Ishikawa (cell line): Measurements from ENCODE around the gene SNTG2.

ENCODE experiments used
- CEBPB ChIP-seq: IDR thresholded peaks from 2 replicates; pipeline ENCODE4 v1.6.1; 2012
- CREB1 ChIP-seq: IDR thresholded peaks from 2 replicates; pipeline ENCODE4 v1.6.1; 2012; ENCODE audit warnings: low read depth
- FOXM1 ChIP-seq: IDR thresholded peaks from 2 replicates; pipeline ENCODE4 v1.6.1; 2012; ENCODE audit warnings: low read depth, borderline replicate concordance
- MAX ChIP-seq: IDR thresholded peaks from 2 replicates; pipeline ENCODE4 v1.6.1; 2012
- RAD21 ChIP-seq: IDR thresholded peaks from 2 replicates; pipeline ENCODE4 v1.6.1; 2012; ENCODE audit warnings: low read depth
- TEAD4 ChIP-seq: IDR thresholded peaks from 2 replicates; pipeline ENCODE4 v1.6.1; 2012
- YY1 ChIP-seq: IDR thresholded peaks from 2 replicates; pipeline ENCODE4 v1.6.1; 2012; ENCODE audit warnings: low read depth
- TF ChIP-seq, protein P1 (sequence below): IDR thresholded peaks from 2 replicates; pipeline ENCODE4 v1.6.1; 2012

DNA sequence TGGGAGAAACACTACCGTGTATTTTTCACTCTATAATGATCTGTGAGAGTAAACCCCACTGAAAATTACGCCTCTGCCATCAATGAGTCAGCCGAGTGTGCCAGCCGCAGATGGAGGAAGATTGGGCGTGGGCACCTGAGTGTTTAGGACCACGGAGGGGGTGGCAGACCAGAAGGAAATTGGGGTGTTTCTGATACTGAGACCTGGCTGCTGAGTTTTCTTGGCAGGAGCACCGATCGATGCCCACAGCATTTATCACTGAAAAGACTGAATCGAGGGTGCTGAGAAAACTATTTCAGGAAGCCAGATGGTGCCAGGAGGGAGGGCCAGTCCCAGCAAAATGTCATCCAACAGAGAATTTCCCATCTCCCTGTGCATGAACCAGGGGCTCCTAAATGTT, 370.7 kb downstream of the SNTG2 start:
- TF ChIP-seq TEAD4 = no peak
- no peak for TF ChIP-seq CEBPB
- no peak for TF ChIP-seq MAX
- TF ChIP-seq, protein P1, sequence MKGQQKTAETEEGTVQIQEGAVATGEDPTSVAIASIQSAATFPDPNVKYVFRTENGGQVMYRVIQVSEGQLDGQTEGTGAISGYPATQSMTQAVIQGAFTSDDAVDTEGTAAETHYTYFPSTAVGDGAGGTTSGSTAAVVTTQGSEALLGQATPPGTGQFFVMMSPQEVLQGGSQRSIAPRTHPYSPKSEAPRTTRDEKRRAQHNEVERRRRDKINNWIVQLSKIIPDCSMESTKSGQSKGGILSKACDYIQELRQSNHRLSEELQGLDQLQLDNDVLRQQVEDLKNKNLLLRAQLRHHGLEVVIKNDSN = no peak
- no peak for TF ChIP-seq CREB1
- no peak for TF ChIP-seq RAD21
- no peak for TF ChIP-seq YY1
- TF ChIP-seq FOXM1 = no peak
